HG03135 (cell line): ENCODE results near the gene LANCL3.

Source experiments
- ATAC-seq: cut with Tn5 transposase; IDR thresholded peaks from one replicate; pipeline ENCODE4 v1.9.1; 2021; ENCODE audit warnings: mild to moderate bottlenecking, moderate library complexity; ENCODE audit not compliant: unreplicated experiment

LANCL3 gene

GRCh38 chrX:37678574-37678973 lies 107.1 kb downstream of the LANCL3 start:
- ATAC-seq: no peak

DNA sequence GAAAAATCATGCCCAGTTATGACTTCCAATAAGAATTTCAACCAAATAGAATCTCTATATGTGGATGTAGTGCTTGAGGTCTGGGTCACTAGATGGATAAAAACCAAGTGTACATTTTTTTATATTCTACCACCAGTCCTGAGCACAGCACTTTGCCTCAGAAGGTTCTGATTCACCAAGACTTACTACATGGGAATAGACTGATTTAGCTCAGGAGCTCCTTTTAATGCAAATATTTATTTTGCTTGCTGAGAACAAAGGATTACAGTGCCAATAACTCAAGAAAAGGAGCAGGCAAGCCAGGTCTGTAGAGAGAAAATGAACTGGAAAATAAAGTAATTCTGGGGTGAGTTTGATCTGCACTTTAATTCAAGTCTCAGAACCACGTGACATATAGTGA lies 107.8 kb downstream of the LANCL3 start:
- no peak for ATAC-seq

GRCh38 chrX:37679888-37680287 lies 108.4 kb downstream of the LANCL3 start:
- no peak for ATAC-seq

DNA sequence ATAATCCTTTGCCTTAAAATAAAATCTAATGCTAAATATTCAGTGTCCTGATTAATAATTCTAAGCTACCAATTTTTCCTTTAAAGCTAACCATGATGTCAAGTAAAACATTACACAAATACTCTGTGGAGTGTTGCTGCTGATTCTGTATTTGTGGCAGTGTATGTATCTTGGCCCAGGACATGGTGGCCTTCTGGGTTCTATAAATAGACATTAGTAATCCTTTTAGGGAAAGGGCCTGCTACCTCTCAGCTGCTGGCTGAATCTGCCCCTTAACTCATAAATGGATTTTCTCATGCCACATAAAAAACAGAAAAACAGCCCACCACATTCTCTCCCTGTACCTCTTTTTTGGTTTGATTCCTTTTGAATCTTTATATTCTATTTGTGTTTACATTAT lies 113.0 kb downstream of the LANCL3 start:
- ATAC-seq: no peak

GRCh38 chrX:37684973-37685372 lies 113.5 kb downstream of the LANCL3 start:
- ATAC-seq: no peak

- ATAC-seq: no peak
Observed at GRCh38 chrX:37685381-37686359, 114.2 kb downstream of the LANCL3 start, which contains the start of gene XK. Gene XK, plus strand, starts transcription at chrX:37685791. Its CDS starts 171 bp downstream, at chrX:37685962.

- no peak for ATAC-seq
Observed at GRCh38 chrX:37686369-37686995, 115.0 kb downstream of the LANCL3 start.

GRCh38 chrX:37686996-37687395 lies 115.5 kb downstream of the LANCL3 start:
- ATAC-seq: no peak

DNA sequence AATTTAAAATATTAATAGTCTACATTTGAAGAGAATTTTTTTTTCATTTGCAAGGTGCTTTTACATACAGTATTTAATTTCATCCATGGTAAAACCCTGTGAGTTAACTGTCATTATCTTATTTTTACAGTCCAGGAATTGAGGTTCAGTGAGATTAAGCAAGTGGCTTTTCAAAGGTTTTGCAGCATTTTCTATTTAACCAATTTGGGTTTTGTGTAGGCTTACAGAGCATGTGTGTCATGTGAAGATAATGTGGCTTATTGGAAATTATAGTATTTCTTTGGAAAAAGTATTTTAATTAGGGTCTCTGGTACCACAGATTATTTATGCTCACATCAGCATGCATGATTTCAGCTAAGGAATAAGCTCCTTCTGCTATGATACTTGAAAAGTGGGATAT lies 118.7 kb downstream of the LANCL3 start:
- ATAC-seq: no peak

GRCh38 chrX:37692918-37693317 lies 121.5 kb downstream of the LANCL3 start:
- no peak for ATAC-seq

- ATAC-seq: no peak
Observed at GRCh38 chrX:37697169-37697760, 125.8 kb downstream of the LANCL3 start.

DNA sequence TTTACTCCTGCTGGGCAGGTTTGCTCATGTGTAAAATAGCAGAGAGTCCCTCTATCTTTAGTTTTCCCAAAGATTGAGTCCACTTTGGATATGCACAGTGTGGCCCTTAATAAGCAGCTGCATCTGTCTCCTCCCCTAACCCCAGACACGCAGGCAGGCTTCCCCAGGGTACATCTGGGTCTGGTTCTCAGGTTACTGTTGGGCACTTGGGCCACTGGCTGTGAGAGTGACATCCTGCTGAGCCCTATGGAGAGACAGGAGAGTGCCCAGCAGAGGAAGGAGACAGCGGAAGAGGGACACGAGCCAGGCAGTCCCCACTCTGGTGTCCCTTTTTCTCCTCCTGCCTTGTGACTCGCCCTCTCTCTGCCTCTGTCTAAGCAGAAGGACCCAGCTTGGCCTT lies 130.1 kb downstream of the LANCL3 start:
- ATAC-seq: no peak

DNA sequence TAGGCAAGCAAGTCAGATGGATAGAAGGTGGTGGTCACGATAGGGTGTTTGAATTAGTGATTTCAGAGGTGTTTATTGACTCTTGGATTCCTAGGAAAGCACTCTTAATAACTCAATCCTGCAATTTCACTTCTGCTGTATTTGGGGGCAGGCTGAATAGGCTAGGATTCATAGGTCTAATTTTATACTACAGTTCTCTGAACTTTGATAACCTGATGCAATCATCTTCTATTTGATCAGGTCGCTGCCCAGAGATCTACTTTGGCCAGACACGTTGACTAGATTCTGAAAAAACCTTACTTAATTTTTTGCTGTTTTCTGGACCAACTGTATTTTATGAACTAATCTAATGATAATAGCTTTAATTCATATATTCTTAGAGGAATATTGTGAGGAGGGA lies 140.5 kb downstream of the LANCL3 start:
- ATAC-seq: no peak

GRCh38 chrX:37712458-37712857 lies 141.0 kb downstream of the LANCL3 start:
- ATAC-seq: no peak

- ATAC-seq: no peak
Observed at GRCh38 chrX:37714479-37714878, 143.0 kb downstream of the LANCL3 start.

DNA sequence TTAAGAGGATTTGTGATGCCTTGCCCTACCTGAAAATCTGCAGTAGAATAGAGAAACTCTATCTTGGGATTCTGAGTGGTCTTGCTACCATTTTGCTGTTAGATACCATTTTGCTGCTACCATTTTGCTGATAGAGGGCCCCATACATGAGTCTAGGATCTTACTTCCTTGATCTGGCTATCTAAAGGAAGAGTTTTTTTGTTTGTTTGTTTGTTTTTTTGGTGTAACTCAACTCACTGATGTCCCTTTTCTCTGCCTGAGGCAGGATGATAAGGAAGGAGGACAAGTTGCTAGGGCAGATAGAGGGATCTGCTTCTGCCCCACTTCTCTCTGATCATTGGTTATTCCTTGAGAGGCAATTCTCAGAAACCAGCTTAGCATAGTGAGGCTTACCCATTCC lies 145.1 kb downstream of the LANCL3 start:
- no peak for ATAC-seq

DNA sequence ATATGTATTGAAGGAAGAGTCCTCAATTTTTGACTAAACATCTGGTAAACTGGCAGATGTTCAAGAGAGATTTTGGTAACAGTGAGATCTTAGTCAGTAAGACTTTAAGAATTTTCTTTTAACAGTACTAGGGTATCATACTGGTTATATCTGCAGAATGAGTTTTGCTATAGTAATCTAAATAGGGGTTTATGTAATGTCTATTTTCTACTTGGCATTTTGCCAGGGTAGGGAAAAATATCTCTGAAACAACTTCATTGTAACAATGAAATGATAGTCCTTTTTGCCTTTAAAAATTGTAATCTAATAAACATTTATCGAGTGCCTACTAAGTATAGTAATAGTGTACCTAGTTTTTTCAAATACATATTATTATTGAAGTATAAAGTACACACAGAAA lies 146.2 kb downstream of the LANCL3 start:
- no peak for ATAC-seq

- ATAC-seq: no peak
Observed at GRCh38 chrX:37722595-37722994, 151.1 kb downstream of the LANCL3 start.

GRCh38 chrX:37726346-37726745 lies 154.9 kb downstream of the LANCL3 start:
- ATAC-seq: no peak
